Spleen (tissue), 7 donors: ENCODE results near the gene FAR1.

Source experiments
- CTCF ChIP-seq, 11 experiments: fragments of 200-600 bp in 7 of 11; fragments of 450-650 bp in 4 of 11; sonication (generic) in 4 of 11; IDR thresholded peaks in 8 of 11; conservative IDR thresholded peaks in 3 of 11; 1 replicate in 7 of 11; 2 replicates in 4 of 11; pipeline versions ENCODE4 v1.4.0 to v1.8.0; 2016 to 2021; ENCODE audit warnings: antibody characterized with exemption in 11 of 11, inconsistent platforms in 4 of 11, mild to moderate bottlenecking in 1 of 11
- POLR2A ChIP-seq, 3 donors: fragments of 450-650 bp; IDR thresholded peaks; one replicate each; pipeline ENCODE4 v1.5.1; 2017; ENCODE audit warnings: antibody characterized with exemption in 3 of 3, mild to moderate bottlenecking in 1 of 3
- POLR2AphosphoS5 ChIP-seq, 3 donors: sonication (generic); formaldehyde crosslinking; IDR thresholded peaks; one replicate each; pipeline ENCODE4 v1.5.1; 2017; ENCODE audit warnings: antibody characterized with exemption in 3 of 3
- donor health status: DM: no; HTN: no; CAD: no; lungs with moderate emphysema.
- donor health status: DM: no; HTN: no; CAD: no.
- donor health status: DM: no; HTN: no; CAD: no.

GRCh38 chr11:13781153-13781552, 112.7 kb downstream of the FAR1 start:
- TF ChIP-seq CTCF (IDR thresholded peaks at IDR 0.05 in 8 of 11, conservative IDR thresholded peaks at IDR 0.05 in 3 of 11) (no peak), POLR2AphosphoS5 (IDR thresholded peaks at IDR 0.05) (no peak), POLR2A (IDR thresholded peaks at IDR 0.05) (no peak)
